Stimulated activated CD8-positive, alpha-beta memory T cell treated with anti-CD3 and anti-CD28 coated beads, Interleukin-4, amount 100 ng/mL, for 24 hours (primary cell): ENCODE measurements around the gene NAA16.
A peak's percentile ranks its signal among the peaks of the same experiment; 100 is the strongest.
"Not testable (repeated sequence)": the region's sequence is repeated elsewhere in the genome, so short reads cannot be mapped to it uniquely, and the experiment has no call there.

Experiments used
- DNase-seq: peaks from one replicate; pipeline ENCODE4 v3.0.0-alpha.2; 2020; ENCODE audit warnings: low read depth

NAA16 gene

GRCh38 chr13:41310963-41311405 is at the start of gene NAA16:
NAA16 (plus strand) TSS chr13:41311267; CDS start chr13:41311529, 262 bp downstream.
- peak; percentile 98 for DNase-seq

- peak; percentile 61 for DNase-seq
Observed at GRCh38 chr13:41263261-41263971, 47.7 kb upstream of the NAA16 start, which contains the start of gene MTRF1. MTRF1 (minus strand) TSS chr13:41263576; CDS start chr13:41260907, 2,669 bp downstream.

- no peak for DNase-seq
Observed at GRCh38 chr13:41267106-41267505, 44.0 kb upstream of the NAA16 start.

GRCh38 chr13:41268764-41269163 is 42.3 kb upstream of the NAA16 start:
- no peak for DNase-seq

- DNase-seq = no peak
Observed at GRCh38 chr13:41271456-41272285, 39.4 kb upstream of the NAA16 start.

- DNase-seq = no peak
Observed at GRCh38 chr13:41273831-41274441, 37.1 kb upstream of the NAA16 start.

GRCh38 chr13:41274881-41275280 is 36.2 kb upstream of the NAA16 start:
- no peak for DNase-seq

GRCh38 chr13:41276824-41277223 is 34.2 kb upstream of the NAA16 start:
- DNase-seq = no peak

- not testable (repeated sequence) for DNase-seq
Observed at GRCh38 chr13:41279156-41279555, 31.9 kb upstream of the NAA16 start.

GRCh38 chr13:41282129-41282571 is 28.9 kb upstream of the NAA16 start:
- no peak for DNase-seq

- DNase-seq = no peak
Observed at GRCh38 chr13:41284512-41285288, 26.4 kb upstream of the NAA16 start.

- DNase-seq = no peak
Observed at GRCh38 chr13:41286370-41286769, 24.7 kb upstream of the NAA16 start.

GRCh38 chr13:41289463-41289881 is 21.6 kb upstream of the NAA16 start:
- no peak for DNase-seq

GRCh38 chr13:41291246-41291645 is 19.8 kb upstream of the NAA16 start:
- no peak for DNase-seq

GRCh38 chr13:41293272-41293671 is 17.8 kb upstream of the NAA16 start:
- no peak for DNase-seq

- no peak for DNase-seq
Observed at GRCh38 chr13:41294914-41295313, 16.2 kb upstream of the NAA16 start.

- DNase-seq = no peak
Observed at GRCh38 chr13:41295973-41296372, 15.1 kb upstream of the NAA16 start.

- no peak for DNase-seq
Observed at GRCh38 chr13:41296879-41297646, 14.0 kb upstream of the NAA16 start.

GRCh38 chr13:41299316-41300094 is 11.6 kb upstream of the NAA16 start:
- no peak for DNase-seq

GRCh38 chr13:41302743-41303142 is 8.3 kb upstream of the NAA16 start:
- no peak for DNase-seq
